HG03432 (cell line): ENCODE measurements around the gene URM1.
"Not testable (repeated sequence)": the region's sequence is repeated elsewhere in the genome, so short reads cannot be mapped to it uniquely, and the experiment has no call there.

Source experiments
- ATAC-seq: cut with Tn5 transposase; IDR thresholded peaks from one replicate; pipeline ENCODE4 v1.9.1; 2021; ENCODE audit warnings: mild to moderate bottlenecking, moderate library complexity; ENCODE audit not compliant: unreplicated experiment

URM1 gene

GRCh38 chr9:128370752-128371629 is at the start of gene URM1:
TSS of gene URM1 (plus strand) at chr9:128371374. CDS start at chr9:128371381, 7 bp downstream.
- ATAC-seq: peak; percentile 91

- peak; percentile 16 for ATAC-seq
Observed at GRCh38 chr9:128321879-128322403, 49.2 kb upstream of the URM1 start.

- peak; percentile 83 for ATAC-seq
Observed at GRCh38 chr9:128322404-128323211, 48.6 kb upstream of the URM1 start, which contains the start of the genes COQ4 and TRUB2. TSS of gene COQ4 (plus strand) at chr9:128322839. CDS start at chr9:128322859, 20 bp downstream. TSS of gene TRUB2 (minus strand) at chr9:128322447. CDS start at chr9:128322408, 39 bp downstream.

- ATAC-seq: no peak
Observed at GRCh38 chr9:128323212-128323730, 47.9 kb upstream of the URM1 start.

- ATAC-seq: no peak
Observed at GRCh38 chr9:128323791-128324190, 47.4 kb upstream of the URM1 start.

- no peak for ATAC-seq
Observed at GRCh38 chr9:128324401-128324800, 46.8 kb upstream of the URM1 start.

GRCh38 chr9:128325629-128326028 is 45.5 kb upstream of the URM1 start:
- ATAC-seq: no peak

- ATAC-seq: no peak
Observed at GRCh38 chr9:128333451-128333869, 37.7 kb upstream of the URM1 start.

GRCh38 chr9:128335161-128335560 is 36.0 kb upstream of the URM1 start:
- ATAC-seq: no peak

GRCh38 chr9:128335914-128336313 is 35.3 kb upstream of the URM1 start:
- no peak for ATAC-seq

- no peak for ATAC-seq
Observed at GRCh38 chr9:128337936-128338335, 33.2 kb upstream of the URM1 start.

- not testable (repeated sequence) for ATAC-seq
Observed at GRCh38 chr9:128338852-128339614, 32.1 kb upstream of the URM1 start.

- ATAC-seq: peak; percentile 83
Observed at GRCh38 chr9:128339761-128340690, 31.1 kb upstream of the URM1 start, which contains the start of gene SLC27A4. TSS of gene SLC27A4 (plus strand) at chr9:128340527. CDS start at chr9:128343133, 2,606 bp downstream.

GRCh38 chr9:128340691-128341434 is 30.3 kb upstream of the URM1 start:
- ATAC-seq: peak; percentile 18

- ATAC-seq: no peak
Observed at GRCh38 chr9:128341435-128341849, 29.7 kb upstream of the URM1 start.

GRCh38 chr9:128342971-128343680 is 28.0 kb upstream of the URM1 start:
- ATAC-seq: no peak

GRCh38 chr9:128343855-128344254 is 27.3 kb upstream of the URM1 start:
- ATAC-seq: no peak
